Neural progenitor cell (in vitro differentiated cells): ENCODE results near the gene MT1A. TPM values are rescaled to one million over a fixed set of nuclear protein-coding genes. Genes with fewer than 3 reads are reported as not detected.

Experiments
- DNase-seq: peaks from one replicate; pipeline ENCODE4 v3.0.0-alpha.2; 2016; ENCODE audit warnings: low spot score
- H2AFZ ChIP-seq: fragments of 200-600 bp; sonication (generic); replicated peaks from 2 replicates; pipeline ENCODE4 v1.6.1; 2016; ENCODE audit warnings: antibody characterized with exemption
- H3F3A ChIP-seq: fragments of 200-600 bp; sonication (generic); 2 replicates; pipeline ENCODE4 v1.6.1; 2016; ENCODE audit warnings: antibody characterized with exemption, low read depth
- H3K27ac ChIP-seq: fragments of 200-600 bp; sonication (generic); 2 replicates; pipeline ENCODE4 v1.5.1; 2016; ENCODE audit warnings: mild to moderate bottlenecking
- H3K27me3 ChIP-seq: fragments of 200-600 bp; sonication (generic); 2 replicates; pipeline ENCODE4 v1.6.1; 2016; ENCODE audit warnings: mild to moderate bottlenecking, moderate library complexity
- H3K36me3 ChIP-seq: fragments of 200-600 bp; sonication (generic); 2 replicates; pipeline ENCODE4 v1.5.1; 2016
- H3K4me1 ChIP-seq: fragments of 200-600 bp; sonication (generic); 2 replicates; pipeline ENCODE4 v1.6.1; 2016; ENCODE audit warnings: mixed run types
- H3K4me2 ChIP-seq: fragments of 200-600 bp; sonication (generic); 2 replicates; pipeline ENCODE4 v1.6.1; 2016
- H3K4me3 ChIP-seq: fragments of 200-600 bp; sonication (generic); 2 replicates; pipeline ENCODE4 v1.5.1; 2016
- H3K79me2 ChIP-seq: fragments of 200-600 bp; sonication (generic); 2 replicates; pipeline ENCODE4 v1.6.1; 2016; ENCODE audit warnings: low read depth
- H3K9ac ChIP-seq: fragments of 200-600 bp; sonication (generic); 2 replicates; pipeline ENCODE4 v1.6.1; 2016
- H3K9me3 ChIP-seq: fragments of 200-600 bp; sonication (generic); 2 replicates; pipeline ENCODE4 v1.5.1; 2016; ENCODE audit warnings: low read depth
- H4K20me1 ChIP-seq: fragments of 200-600 bp; sonication (generic); 2 replicates; pipeline ENCODE4 v1.6.1; 2016; ENCODE audit warnings: low read depth
- H3K27ac Mint-ChIP-seq: 3 replicates; pipeline ENCODE4 v1.8.0; 2021; ENCODE audit warnings: mixed read lengths
- H3K27me3 Mint-ChIP-seq: 2 replicates; pipeline ENCODE4 v1.8.0; 2022; ENCODE audit warnings: low read depth, mild to moderate bottlenecking, inconsistent platforms, moderate library complexity, mixed read lengths; ENCODE audit not compliant: insufficient read depth
- H3K36me3 Mint-ChIP-seq: 3 replicates; pipeline ENCODE4 v1.8.0; 2021; ENCODE audit warnings: mixed read lengths
- H3K4me1 Mint-ChIP-seq: 3 replicates; pipeline ENCODE4 v1.8.0; 2021; ENCODE audit warnings: mixed read lengths
- H3K4me3 Mint-ChIP-seq: 3 replicates; pipeline ENCODE4 v1.8.0; 2021; ENCODE audit warnings: mild to moderate bottlenecking, moderate library complexity, mixed read lengths
- H3K9me3 Mint-ChIP-seq: 3 replicates; pipeline ENCODE4 v1.8.0; 2020; ENCODE audit warnings: mixed read lengths
- EZH2 ChIP-seq: fragments of 200-600 bp; sonication (generic); IDR thresholded peaks from 2 replicates; pipeline ENCODE4 v1.6.1; 2017; ENCODE audit warnings: antibody characterized with exemption, mild to moderate bottlenecking, moderate library complexity
- EZH2phosphoT487 ChIP-seq: fragments of 200-600 bp; sonication (generic); IDR thresholded peaks from 2 replicates; pipeline ENCODE4 v1.6.1; 2017; ENCODE audit warnings: antibody characterized with exemption
- total RNA-seq: library from RNA; depleted of rRNA; stranded (reverse); fragments of >200 nt; gene quantifications from 2 replicates; pipeline ENCODE4 v1.2.3, GENCODE V29; 2015; ENCODE audit warnings: low replicate concordance
- TF ChIP-seq, protein P1 (sequence below): fragments of 200-600 bp; sonication (generic); IDR thresholded peaks from 2 replicates; pipeline ENCODE4 v1.5.1; 2017; ENCODE audit warnings: antibody characterized with exemption, mild to moderate bottlenecking

MT1A gene
- total RNA-seq, 1 donor from 2014 or later = not detected

DNA sequence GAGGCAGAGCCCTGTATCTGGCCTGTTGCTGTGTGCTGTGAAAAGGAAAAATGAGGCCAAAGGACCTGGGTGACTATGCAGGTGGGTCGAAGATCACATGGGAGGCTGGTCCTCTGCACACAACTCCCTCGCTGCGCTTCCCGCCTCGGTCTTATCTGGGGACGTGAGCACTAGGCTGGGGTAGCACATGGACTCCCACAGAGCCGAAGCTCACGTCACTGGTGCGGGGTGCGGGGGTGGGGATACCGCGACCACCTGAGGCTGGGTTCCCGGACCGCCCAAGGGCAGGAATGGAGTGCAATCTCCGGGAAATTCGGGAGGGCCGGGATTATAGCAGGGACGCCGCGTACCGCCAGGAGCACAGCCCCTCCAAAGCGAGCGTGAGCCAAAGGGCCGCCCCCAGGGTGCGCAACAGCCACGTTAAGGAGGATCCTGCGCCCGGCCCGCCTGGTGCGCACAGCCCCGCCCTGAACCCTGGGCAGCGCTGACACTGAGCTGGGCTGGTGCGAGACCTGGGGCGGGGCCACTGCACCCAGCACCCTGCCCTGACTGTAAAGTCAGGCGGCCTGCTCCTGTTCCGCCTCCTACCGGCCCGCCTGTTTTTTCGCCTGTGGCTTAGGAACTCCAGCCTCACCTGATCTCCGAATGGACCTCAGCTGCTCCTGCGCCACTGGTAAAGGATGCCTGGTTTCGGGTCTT is 4.8 kb downstream of the MT1A start:
- peaks cover 100% of the 10 kb centered on the region for H3K27me3 ChIP-seq
- Mint-ChIP-seq H3K4me1 (peaks cover 8% of the 10 kb centered on the region), H3K27ac (no peak overlapping the region), H3K36me3 (no peaks in the 10 kb centered on the region), H3K4me3 (no peak overlapping the region), H3K9me3 (no peaks in the 10 kb centered on the region), H3K27me3 (peaks cover 90% of the 10 kb centered on the region)
- H3K4me2 ChIP-seq = peak overlapping the region; percentile 68
- TF ChIP-seq EZH2 (peak; percentile 92), EZH2phosphoT487 (peak; percentile 83)
- TF ChIP-seq, protein P1, sequence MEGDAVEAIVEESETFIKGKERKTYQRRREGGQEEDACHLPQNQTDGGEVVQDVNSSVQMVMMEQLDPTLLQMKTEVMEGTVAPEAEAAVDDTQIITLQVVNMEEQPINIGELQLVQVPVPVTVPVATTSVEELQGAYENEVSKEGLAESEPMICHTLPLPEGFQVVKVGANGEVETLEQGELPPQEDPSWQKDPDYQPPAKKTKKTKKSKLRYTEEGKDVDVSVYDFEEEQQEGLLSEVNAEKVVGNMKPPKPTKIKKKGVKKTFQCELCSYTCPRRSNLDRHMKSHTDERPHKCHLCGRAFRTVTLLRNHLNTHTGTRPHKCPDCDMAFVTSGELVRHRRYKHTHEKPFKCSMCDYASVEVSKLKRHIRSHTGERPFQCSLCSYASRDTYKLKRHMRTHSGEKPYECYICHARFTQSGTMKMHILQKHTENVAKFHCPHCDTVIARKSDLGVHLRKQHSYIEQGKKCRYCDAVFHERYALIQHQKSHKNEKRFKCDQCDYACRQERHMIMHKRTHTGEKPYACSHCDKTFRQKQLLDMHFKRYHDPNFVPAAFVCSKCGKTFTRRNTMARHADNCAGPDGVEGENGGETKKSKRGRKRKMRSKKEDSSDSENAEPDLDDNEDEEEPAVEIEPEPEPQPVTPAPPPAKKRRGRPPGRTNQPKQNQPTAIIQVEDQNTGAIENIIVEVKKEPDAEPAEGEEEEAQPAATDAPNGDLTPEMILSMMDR = peak; percentile 37
- no peaks in the 10 kb centered on the region for H3F3A ChIP-seq
- H3K4me1 ChIP-seq = no peaks in the 10 kb centered on the region
- no peaks in the 10 kb centered on the region for H3K79me2 ChIP-seq
- H3K4me3 ChIP-seq = peak overlapping the region; percentile 33
- peak; percentile 59 for DNase-seq
- peaks cover 35% of the 10 kb centered on the region for H4K20me1 ChIP-seq
- H2AFZ ChIP-seq = no peak overlapping the region
- H3K36me3 ChIP-seq = no peaks in the 10 kb centered on the region
- H3K27ac ChIP-seq = no peak overlapping the region
- H3K9me3 ChIP-seq = no peaks in the 10 kb centered on the region
- no peak overlapping the region for H3K9ac ChIP-seq

DNA sequence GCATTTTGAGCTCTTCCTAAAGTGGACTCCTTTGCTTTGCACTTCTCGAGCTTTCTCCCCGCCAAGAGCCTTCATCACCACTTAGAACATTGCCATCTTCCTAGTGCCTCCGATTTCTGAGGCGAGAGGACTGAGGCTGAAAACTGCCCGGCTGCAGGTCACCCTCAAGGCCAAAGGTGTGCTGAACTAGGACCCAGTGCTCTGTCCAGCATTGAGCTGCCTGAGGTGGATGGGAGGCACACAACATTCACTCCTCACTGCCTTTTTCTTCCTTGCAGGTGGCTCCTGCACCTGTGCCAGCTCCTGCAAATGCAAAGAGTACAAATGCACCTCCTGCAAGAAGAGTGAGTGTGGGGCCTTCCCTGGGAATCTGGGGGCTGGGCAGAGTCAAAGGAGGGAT is 5.4 kb downstream of the MT1A start:
- peaks cover 100% of the 10 kb centered on the region for H3K27me3 ChIP-seq
- no peak for DNase-seq
- no peaks in the 10 kb centered on the region for H3K36me3 ChIP-seq
- peaks cover 90% of the 10 kb centered on the region for H3K27me3 Mint-ChIP-seq
- no peaks in the 10 kb centered on the region for H3K79me2 ChIP-seq
- no peak overlapping the region for H3K4me3 Mint-ChIP-seq
- H3K4me1 ChIP-seq = no peaks in the 10 kb centered on the region
- no peak overlapping the region for H3K27ac ChIP-seq
- H3K4me1 Mint-ChIP-seq = peaks cover 5% of the 10 kb centered on the region
- no peak overlapping the region for H2AFZ ChIP-seq
- H3F3A ChIP-seq = no peaks in the 10 kb centered on the region
- no peak overlapping the region for H3K27ac Mint-ChIP-seq
- H4K20me1 ChIP-seq = peaks cover 37% of the 10 kb centered on the region
- H3K9me3 ChIP-seq = no peaks in the 10 kb centered on the region
- no peak for TF ChIP-seq EZH2phosphoT487
- TF ChIP-seq EZH2 = no peak
- TF ChIP-seq, protein P1 = no peak
- H3K4me2 ChIP-seq = peak overlapping the region; percentile 68
- no peaks in the 10 kb centered on the region for H3K9me3 Mint-ChIP-seq
- no peak overlapping the region for H3K9ac ChIP-seq
- no peaks in the 10 kb centered on the region for H3K36me3 Mint-ChIP-seq
- no peak overlapping the region for H3K4me3 ChIP-seq

DNA sequence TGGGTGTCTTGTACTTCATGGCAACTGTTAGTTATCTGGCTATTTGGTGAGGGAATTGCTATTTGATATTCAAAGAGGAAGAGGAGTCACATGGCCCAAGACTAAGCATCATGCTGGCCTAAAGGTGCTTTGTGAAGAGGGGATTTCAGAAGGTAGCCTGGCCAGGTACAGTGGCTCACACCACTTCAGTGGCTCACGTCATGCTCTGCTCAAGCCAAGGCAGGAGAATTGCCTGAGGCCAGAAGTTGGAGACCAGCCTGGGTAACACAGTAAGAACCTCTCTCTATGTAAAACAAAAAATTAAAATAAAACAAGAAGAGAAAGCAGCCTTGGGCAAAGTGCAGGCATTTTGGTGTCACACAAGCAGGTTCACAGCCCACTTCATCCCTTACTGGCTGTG is 6.8 kb downstream of the MT1A start:
- Histone ChIP-seq H3K9ac (no peak overlapping the region), H2AFZ (no peak overlapping the region), H3K4me3 (no peak overlapping the region), H3K9me3 (no peaks in the 10 kb centered on the region), H3F3A (no peaks in the 10 kb centered on the region), H3K4me2 (no peak overlapping the region), H3K27me3 (peaks cover 100% of the 10 kb centered on the region), H3K27ac (no peak overlapping the region), H4K20me1 (peaks cover 35% of the 10 kb centered on the region), H3K79me2 (no peaks in the 10 kb centered on the region), H3K36me3 (no peaks in the 10 kb centered on the region), H3K4me1 (no peaks in the 10 kb centered on the region)
- H3K36me3 Mint-ChIP-seq = no peaks in the 10 kb centered on the region
- H3K4me1 Mint-ChIP-seq = peaks cover 5% of the 10 kb centered on the region
- no peak for DNase-seq
- no peak overlapping the region for H3K27ac Mint-ChIP-seq
- no peak overlapping the region for H3K4me3 Mint-ChIP-seq
- H3K9me3 Mint-ChIP-seq = no peaks in the 10 kb centered on the region
- TF ChIP-seq EZH2phosphoT487 (no peak), EZH2 (no peak)
- TF ChIP-seq, protein P1 = no peak
- H3K27me3 Mint-ChIP-seq = peaks cover 83% of the 10 kb centered on the region
